Activated naive CD4-positive, alpha-beta T cell treated with anti-CD3 and anti-CD28 coated beads, Interleukin-2, amount 10 ng/mL, durations not matched to agents 5 hours and 36 hours (primary cell): ENCODE measurements around the gene WDFY2. TPM values are rescaled to one million over a fixed set of nuclear protein-coding genes. Genes with fewer than 3 reads are reported as not detected.

Source experiments
- microRNA-seq: library from miRNA; unstranded; fragments of <30 nt; microRNA quantifications from one replicate; pipeline ENCODE4 v1.2.0, GENCODE V29; 2022; ENCODE audit warnings: borderline microRNAs expressed, borderline replicate concordance
- total RNA-seq, 2 experiments: library from RNA; stranded (reverse); gene quantifications; one replicate each; pipeline ENCODE4 v1.2.3, GENCODE V29; 2021

Gene WDFY2
- 10 to 100 TPM; 12.8 to 15.0 TPM for total RNA-seq

GRCh38 chr13:51583875-51584730 is at the start of gene WDFY2:
TSS of gene WDFY2 (plus strand) at chr13:51584462. CDS start at chr13:51584688, 226 bp downstream.

GRCh38 chr13:51803422-51804294 is 219.4 kb downstream of the WDFY2 start, which contains the start of gene DHRS12:
TSS of gene DHRS12 (minus strand) at chr13:51804163. CDS start at chr13:51799659, 4,504 bp downstream.

Small RNA genes lying within 50 kb of the gene (microRNA-seq; reads per million reads assigned to microRNA genes)
- gene MIR4703: not detected

Other genes with a start within 250 kb of the WDFY2 start
- not detected for gene SERPINE3, start 244.8 kb upstream of the WDFY2 start, total RNA-seq
- 10 to 100 TPM; 46.4 to 49.9 TPM for gene INTS6, start 131.4 kb upstream of the WDFY2 start, total RNA-seq
- 10 to 100 TPM; 10.9 to 11.5 TPM for gene DHRS12, start 219.7 kb downstream of the WDFY2 start, total RNA-seq